Left colon (tissue), 2 donors: Measurements from ENCODE around the gene YKT6. TPM values are rescaled to one million over a fixed set of nuclear protein-coding genes. Genes with fewer than 3 reads are reported as not detected.

Source experiments
- ATAC-seq: fragments of 200-7000 bp; cut with Tn5 transposase; one replicate; pipeline ENCODE4 v1.9.1; 2020; ENCODE audit warnings: mild to moderate bottlenecking, moderate library complexity
- DNase-seq, 2 donors: peaks; one replicate each; pipeline ENCODE4 v3.0.0-alpha.2; 2020
- intact Hi-C, 2 donors: fragments of 100-400 bp; cut with DNase I in 1 of 2; cut with micrococcal nuclease in 1 of 2; formaldehyde crosslinking; loops; one replicate each; pipeline versions ENCODE4 v1.11.2 to v1.14.0; 2022; cut with DNase I, micrococcal nuclease
- total RNA-seq, 2 donors: library from RNA; stranded (reverse); fragmentation: NEBNext Ultra II Directional; extraction: Animal tissue kit (Norgen Biotek cat#: 25700); gene quantifications; one replicate each; pipeline ENCODE4 v1.2.1, GENCODE V29; 2021
- donor health status: DM: no; HTN: no; CAD: no.
- donor health status: DM: yes; HTN: yes; CAD: no.

The YKT6 gene
- total RNA-seq, 2 donors from 2014 or later: 84.8 to 86.9 TPM

- intact Hi-C loops: no loop called here
- no peak for ATAC-seq
- no peak for DNase-seq
These were observed 23.5 kb downstream of the YKT6 start for GRCh38 chr7:44224080-44224973.

- no peak for DNase-seq
- intact Hi-C loops: no loop called here
- ATAC-seq: no peak
These were observed 24.3 kb downstream of the YKT6 start for GRCh38 chr7:44224974-44225565.

- DNase-seq (no peak), ATAC-seq (no peak)
- intact Hi-C loops: no loop called here
These were observed 25.0 kb downstream of the YKT6 start for GRCh38 chr7:44225566-44226395.

- no peak for ATAC-seq
- DNase-seq: no peak
- intact Hi-C loops: no loop called here
These were observed 25.6 kb downstream of the YKT6 start for GRCh38 chr7:44226396-44226753.

- no peak for ATAC-seq
- intact Hi-C loops: no loop called here
- no peak for DNase-seq
These were observed 27.1 kb downstream of the YKT6 start for GRCh38 chr7:44227911-44228310.

- ATAC-seq (no peak), DNase-seq (no peak)
- intact Hi-C loops: no loop called here
These were observed 28.0 kb downstream of the YKT6 start for GRCh38 chr7:44228571-44229350.

- DNase-seq (no peak), ATAC-seq (no peak)
- intact Hi-C loops: no loop called here
These were observed 28.8 kb downstream of the YKT6 start for GRCh38 chr7:44229546-44230105.

- ATAC-seq: no peak
- DNase-seq: no peak
- intact Hi-C loops: no loop called here
These were observed 29.5 kb downstream of the YKT6 start for GRCh38 chr7:44230286-44230685.

GRCh38 chr7:44231088-44231487 is 30.3 kb downstream of the YKT6 start:
- intact Hi-C loops: no loop called here
- ATAC-seq: no peak
- DNase-seq: no peak

GRCh38 chr7:44232396-44232795 is 31.6 kb downstream of the YKT6 start:
- no peak for ATAC-seq
- no peak for DNase-seq
- intact Hi-C loops: no loop called here

- intact Hi-C loops: no loop called here
- DNase-seq (no peak), ATAC-seq (no peak)
These were observed 32.3 kb downstream of the YKT6 start for GRCh38 chr7:44232901-44233715.

GRCh38 chr7:44235066-44235465 is 34.3 kb downstream of the YKT6 start:
- no peak for ATAC-seq
- intact Hi-C loops: no loop called here
- no peak for DNase-seq

GRCh38 chr7:44235582-44236332 is 35.0 kb downstream of the YKT6 start:
- ATAC-seq: no peak
- intact Hi-C loops: no loop called here
- DNase-seq: no peak

- intact Hi-C loops: no loop called here
- ATAC-seq: no peak
These were observed 35.6 kb downstream of the YKT6 start for GRCh38 chr7:44236333-44236728.

GRCh38 chr7:44237696-44238095 is 36.9 kb downstream of the YKT6 start:
- DNase-seq: no peak
- intact Hi-C loops: no loop called here

More at GRCh38 chr7:44236333-44236728, 35.6 kb downstream of the YKT6 start:
- DNase-seq: no peak

GRCh38 chr7:44238116-44238695 is 37.4 kb downstream of the YKT6 start:
- intact Hi-C loops: no loop called here
- ATAC-seq (no peak), DNase-seq (no peak)

More at GRCh38 chr7:44237696-44238095, 36.9 kb downstream of the YKT6 start:
- no peak for ATAC-seq

GRCh38 chr7:44239361-44239760 is 38.6 kb downstream of the YKT6 start:
- intact Hi-C loops: no loop called here
- ATAC-seq (no peak), DNase-seq (no peak)
